Suppressor macrophage treated with lipopolysaccharide for 4 hours (primary cell): ENCODE data around the gene CUEDC2.
A peak's percentile ranks its signal among the peaks of the same experiment; 100 is the strongest.

Experiments
- DNase-seq: peaks from one replicate; pipeline ENCODE4 v3.0.0-alpha.2; 2020

Gene CUEDC2

DNA sequence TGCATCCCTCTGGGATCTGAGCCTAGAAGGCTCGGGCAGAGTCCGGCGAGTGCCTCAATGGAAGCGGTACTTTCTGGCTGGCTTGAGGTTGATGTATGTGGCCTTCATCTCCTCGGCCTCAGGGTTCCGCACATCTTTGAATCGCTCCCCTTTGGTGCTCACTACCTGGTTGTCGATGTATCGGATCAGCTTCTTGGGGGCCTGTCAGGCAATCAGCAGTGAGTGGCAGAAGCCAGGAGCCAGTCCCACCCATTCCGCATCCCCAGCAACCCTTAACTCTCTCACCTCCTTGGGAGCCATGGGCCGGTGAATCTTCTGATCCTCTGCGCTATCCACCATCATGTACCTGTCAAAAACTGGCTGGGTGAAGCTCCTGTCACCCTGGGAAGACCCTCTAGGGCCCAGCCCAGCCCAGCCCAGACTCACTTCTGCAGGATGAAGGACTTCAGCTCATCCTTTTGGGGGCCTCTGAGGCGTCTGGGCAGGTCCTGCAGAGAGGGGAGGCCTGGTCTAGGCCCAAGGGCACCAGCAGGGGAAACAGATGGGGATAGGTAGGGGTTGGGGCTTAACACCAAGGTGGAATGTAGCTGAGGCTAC is 8.9 kb downstream of the CUEDC2 start:
- no peak for DNase-seq

DNA sequence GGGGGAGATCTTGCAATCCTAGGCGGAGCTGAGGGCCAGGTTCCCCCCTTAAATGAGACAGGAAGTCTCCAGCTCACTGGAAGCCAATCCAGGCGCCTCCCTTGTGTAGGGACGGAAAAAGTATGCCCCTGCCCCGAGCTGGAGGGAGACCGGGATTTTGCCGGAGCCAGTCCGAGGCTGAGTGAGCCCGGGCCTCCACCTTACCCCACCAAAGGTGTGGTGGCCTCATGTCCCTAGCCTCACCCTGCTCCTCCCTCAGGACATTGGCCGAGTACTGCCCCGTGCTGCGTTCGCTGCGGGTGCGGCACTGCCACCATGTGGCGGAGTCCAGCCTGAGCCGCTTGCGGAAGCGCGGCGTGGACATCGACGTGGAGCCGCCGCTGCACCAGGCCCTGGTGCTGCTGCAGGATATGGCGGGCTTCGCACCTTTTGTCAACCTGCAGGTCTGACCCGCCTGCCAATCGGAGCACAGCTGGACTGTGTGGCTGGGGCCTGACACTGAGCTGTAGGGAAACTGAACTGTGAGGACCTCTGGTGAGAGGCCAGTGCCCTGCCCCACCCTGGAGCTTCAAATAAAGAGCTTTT is 9.7 kb downstream of the CUEDC2 start:
- peak; percentile 87 for DNase-seq

GRCh38 chr10:102421757-102422512 is 10.4 kb downstream of the CUEDC2 start:
- DNase-seq: peak; percentile 48

DNA sequence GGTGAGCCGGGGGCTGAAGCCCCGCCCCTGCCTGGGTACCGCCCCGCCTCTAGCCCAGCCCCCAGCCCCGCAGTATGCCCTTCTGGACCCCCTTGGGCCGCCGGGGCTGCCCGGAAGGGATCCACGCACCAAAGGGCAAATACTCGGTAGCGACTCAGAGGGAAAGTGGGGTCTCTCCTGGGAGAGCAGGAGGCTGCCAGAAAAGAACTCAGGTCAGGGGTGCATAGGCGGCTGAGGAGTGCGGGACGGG is 10.9 kb downstream of the CUEDC2 start:
- DNase-seq: no peak

DNA sequence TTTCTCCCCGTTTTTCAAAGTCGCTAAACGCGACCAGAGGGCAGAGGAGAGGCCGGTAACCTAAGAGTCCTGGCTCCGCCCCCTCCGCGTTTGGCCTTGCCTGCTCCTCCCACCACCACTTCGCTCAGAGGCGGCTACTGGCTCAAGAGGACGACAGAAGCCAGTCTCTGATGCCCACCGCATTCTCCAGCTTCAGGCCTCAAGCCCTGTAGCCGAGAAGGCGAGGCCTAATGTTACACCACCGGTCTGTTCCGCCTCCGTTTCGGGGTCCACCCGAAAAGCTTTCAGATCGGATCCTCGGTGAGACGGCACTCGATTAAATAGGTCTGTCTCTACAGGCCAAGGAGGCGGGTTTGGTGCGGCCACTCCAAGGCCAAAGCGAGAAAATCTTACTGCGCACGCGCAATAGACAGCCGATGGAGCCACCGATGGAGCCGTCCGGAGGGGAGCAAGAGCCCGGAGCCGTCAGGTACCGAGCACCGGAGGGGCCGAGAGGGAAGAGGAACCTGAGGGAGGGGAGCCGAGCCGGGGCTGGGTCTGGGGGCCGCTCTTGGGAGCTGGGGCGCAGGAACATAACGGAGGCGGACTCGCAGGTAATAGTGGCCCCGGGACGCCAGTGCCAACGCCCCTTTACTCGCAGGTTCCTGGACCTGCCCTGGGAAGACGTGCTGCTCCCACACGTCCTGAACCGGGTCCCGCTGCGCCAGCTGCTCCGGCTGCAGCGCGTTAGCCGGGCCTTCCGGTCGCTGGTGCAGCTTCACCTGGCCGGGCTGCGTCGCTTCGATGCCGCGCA is 11.5 kb downstream of the CUEDC2 start, which contains the start of gene FBXL15:
Gene FBXL15, plus strand, starts transcription at position 123 of the 793 bp plus-strand sequence. Its CDS starts 294 bp downstream, at position 417.
- peak; percentile 99 for DNase-seq

GRCh38 chr10:102420181-102420713 is 12.1 kb downstream of the CUEDC2 start:
- DNase-seq: no peak

- DNase-seq: peak; percentile 57
Observed at GRCh38 chr10:102419269-102420180, 12.8 kb downstream of the CUEDC2 start.

DNA sequence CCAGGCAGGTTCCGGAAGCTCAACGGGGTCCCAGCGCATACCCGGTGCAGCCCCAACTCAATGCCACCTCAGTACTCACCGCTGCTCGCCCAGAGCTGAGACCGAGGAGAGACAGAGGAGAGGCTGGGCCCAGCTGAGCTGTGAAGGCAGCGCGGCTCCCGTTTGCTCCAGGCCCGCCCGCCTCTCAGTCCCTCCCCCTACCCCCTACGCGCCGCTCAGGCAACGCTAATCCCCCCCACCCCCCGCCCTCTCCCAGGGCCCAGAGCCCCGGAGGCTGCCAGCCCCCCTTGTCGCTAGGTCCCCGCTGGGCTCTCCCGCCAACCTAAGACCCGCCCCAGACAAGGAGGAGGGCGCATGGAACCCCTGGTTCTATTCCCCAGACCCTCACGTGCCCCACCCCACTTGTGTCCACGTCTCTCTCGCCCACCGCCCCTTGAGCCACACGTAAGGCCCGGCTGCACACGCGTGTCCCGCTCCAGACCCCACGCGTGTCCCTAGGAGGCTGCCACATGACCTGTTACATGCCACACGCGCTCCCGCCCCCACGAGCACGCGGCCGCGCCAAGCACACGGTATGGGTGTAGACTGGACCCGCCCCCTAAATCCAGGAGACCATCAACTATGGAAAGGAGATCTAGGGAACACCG is 13.6 kb downstream of the CUEDC2 start, which contains the start of gene PSD:
Gene PSD, minus strand, starts transcription at position 164 of the 647 bp plus-strand sequence. CDS start 1,747 bp downstream, outside the sequence.
- no peak for DNase-seq

- no peak for DNase-seq
Observed at GRCh38 chr10:102416695-102417094, 15.7 kb downstream of the CUEDC2 start.

GRCh38 chr10:102416283-102416682 is 16.1 kb downstream of the CUEDC2 start:
- no peak for DNase-seq

DNA sequence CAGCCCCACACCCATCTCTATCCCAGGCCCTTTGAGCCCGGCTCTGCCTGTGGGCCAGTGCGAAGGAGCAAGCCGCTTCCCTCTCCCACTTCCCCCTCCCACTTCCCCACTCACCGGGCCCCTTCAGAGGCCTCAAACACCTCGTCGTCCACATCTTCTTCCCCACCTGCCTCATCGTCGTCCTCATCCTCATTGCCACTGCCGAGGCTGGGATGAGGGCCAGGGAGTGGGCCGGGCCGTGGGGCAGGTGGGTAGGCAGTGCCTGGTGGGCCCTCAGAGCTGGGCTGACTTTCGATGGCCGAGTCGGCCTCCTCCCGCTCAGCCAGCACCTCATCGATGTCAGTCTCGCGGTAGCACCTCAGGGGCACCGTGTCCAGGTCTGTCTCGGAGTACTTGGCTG is 17.6 kb downstream of the CUEDC2 start:
- no peak for DNase-seq

DNA sequence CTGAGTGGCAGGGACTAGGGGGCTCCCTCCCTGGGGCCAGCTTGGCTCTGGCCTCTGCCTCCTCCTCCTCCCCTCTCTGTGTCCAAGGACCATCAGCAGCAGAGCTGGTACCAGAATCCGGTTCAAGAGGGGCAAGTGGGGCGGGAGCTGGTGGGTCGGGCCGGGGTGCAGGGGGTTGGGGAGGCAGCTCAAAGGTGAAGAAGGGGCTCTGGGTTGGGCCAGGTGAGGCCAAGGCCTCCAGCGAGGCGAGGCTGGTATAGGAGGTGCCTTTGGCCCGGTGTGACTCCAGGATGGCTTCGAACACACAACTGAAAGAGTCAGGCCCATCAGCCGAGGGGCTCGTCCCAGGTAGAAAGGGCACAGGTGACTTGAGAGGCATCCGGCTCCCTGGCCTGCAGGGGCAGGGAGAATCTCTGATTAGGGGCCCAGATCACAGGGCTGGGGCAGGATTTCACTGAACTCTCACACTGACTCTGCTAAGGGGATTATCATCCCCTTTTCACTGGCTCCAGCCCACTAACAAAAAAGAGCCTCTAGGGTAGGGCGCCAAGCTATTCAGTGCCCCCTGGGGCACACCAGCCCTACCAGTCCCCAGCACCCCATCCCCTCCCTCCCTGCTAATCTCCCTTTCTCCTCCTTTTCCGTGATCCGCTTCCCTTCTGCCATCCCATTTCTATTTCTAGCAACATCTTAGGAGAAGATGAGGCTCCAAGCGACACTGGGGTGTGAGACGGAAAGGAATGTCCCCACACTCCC is 18.4 kb downstream of the CUEDC2 start:
- DNase-seq: no peak

- DNase-seq: no peak
Observed at GRCh38 chr10:102413053-102413705, 19.2 kb downstream of the CUEDC2 start.

DNA sequence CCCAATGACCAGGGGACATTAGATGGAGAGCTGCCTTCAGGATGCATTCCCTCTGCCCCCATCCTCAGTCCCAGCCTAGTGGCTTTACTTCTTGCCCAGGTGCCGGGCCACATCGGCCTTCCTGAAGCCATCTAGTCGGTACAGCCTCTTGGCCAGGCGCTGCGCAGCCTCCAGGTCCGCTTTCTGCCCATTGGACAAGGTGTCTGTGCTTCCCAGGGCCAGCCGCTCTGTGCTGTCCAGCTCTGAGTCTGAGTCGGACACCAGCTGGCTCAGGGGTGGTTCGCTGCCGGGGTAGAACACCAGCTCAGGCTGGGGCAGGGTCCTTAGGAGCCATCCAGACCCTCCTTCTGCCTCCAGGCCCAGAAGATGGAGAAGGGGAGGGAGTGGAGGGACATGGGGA is 20.1 kb downstream of the CUEDC2 start:
- DNase-seq: no peak

- no peak for DNase-seq
Observed at GRCh38 chr10:102411341-102412255, 20.8 kb downstream of the CUEDC2 start.

DNA sequence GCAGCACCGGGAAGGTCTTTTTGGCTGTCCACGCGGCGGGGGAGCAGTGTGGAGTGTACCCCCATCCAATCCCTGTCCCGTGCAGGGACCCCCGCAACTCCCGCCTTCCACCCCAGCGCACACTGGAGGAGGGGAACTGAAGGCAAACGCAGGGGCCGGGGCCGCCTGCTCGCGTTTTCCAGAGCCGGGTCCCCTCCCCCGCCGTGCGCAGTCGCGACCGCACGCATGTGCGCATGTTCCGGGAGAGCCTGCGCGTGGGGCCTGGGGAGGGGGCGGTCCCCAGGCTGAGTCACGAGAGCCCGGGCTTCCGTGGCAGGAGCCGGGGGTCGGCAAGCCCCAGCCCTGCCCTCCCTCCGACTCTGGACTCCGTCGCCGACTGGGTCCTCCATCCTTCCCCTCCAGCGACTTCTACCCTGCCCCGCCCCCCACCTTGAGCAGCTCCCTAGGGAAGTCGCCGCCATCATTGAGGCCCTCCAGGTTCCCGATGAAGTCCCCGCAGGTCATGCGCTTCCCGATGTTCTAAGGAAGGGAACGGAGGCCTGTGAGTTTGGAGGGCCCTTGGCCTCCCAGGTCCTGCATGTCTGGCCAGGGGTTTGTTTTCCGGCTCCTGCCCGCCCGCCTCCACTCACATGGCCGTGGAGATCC is 21.8 kb downstream of the CUEDC2 start:
- no peak for DNase-seq

DNA sequence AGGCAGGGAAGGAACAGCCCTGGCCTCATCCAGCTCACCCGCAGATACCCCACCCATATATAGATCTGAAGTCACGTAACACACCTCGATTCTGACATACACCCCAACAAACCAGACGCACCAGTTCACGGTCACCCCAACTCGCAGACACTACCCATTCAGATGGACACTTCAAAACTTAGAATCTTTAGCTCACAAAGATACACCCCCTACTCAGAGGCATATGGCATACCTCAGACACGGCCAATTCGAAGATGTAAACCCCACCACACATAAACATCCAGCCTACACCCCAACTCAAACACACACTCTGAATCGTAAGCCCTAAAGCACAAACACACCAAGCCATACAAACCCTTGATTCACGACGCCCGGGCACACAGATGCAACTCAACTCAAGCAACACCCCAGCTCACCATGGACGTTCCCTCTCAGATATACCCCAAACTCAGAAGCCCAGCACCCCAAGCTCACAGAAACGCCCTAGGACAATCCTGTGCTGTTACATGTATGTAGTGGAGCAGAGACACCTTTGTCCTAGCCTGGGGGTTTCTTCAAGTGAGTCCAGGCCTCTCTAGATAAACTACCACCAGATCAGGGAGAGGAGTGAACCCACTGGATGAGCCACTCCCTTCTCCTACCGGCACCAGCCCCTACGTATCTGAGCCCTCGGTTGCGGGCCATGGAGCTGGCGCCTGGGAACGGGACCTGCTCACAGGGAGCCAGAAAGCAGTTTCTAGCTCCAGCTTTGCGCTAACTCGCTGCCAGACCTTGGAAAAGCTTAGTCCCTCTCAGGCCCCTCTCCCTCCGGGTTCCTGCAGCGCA is 22.6 kb downstream of the CUEDC2 start:
- DNase-seq: no peak
